SK-N-SH treated with all-trans-retinoic acid at 6 μM for 48 hours (cell line): ENCODE measurements around the gene STXBP5.

ENCODE experiments used
- ARNTL ChIP-seq: fragments of 450-650 bp; formaldehyde crosslinking; IDR thresholded peaks from 2 replicates; pipeline ENCODE4 v1.5.0; 2020; ENCODE audit warnings: low read depth, mild to moderate bottlenecking, moderate library complexity, borderline replicate concordance
- CREB5 ChIP-seq: fragments of 250-450 bp; sonication (Bioruptor Pico); IDR thresholded peaks from 2 replicates; pipeline ENCODE4 v1.5.1; 2020; ENCODE audit warnings: low read depth, mild to moderate bottlenecking, moderate library complexity
- CSDC2 ChIP-seq: fragments of 250-450 bp; sonication (Bioruptor Pico); IDR thresholded peaks from 2 replicates; pipeline ENCODE4 v1.5.0; 2020; ENCODE audit warnings: mild to moderate bottlenecking, moderate library complexity
- ESRRG ChIP-seq: fragments of 250-450 bp; sonication (Bioruptor Pico); IDR thresholded peaks from 2 replicates; pipeline ENCODE4 v1.6.1; 2021; ENCODE audit warnings: mild to moderate bottlenecking
- GLIS3 ChIP-seq: fragments of 250-450 bp; sonication (Bioruptor Pico); IDR thresholded peaks from 2 replicates; pipeline ENCODE4 v1.5.0; 2020; ENCODE audit warnings: mild to moderate bottlenecking, moderate library complexity
- RARB ChIP-seq: fragments of 250-450 bp; sonication (Bioruptor Pico); IDR thresholded peaks from 2 replicates; pipeline ENCODE4 v1.8.0; 2021; ENCODE audit warnings: mild to moderate bottlenecking, moderate library complexity
- TOX ChIP-seq: fragments of 250-450 bp; sonication (Bioruptor Pico); IDR thresholded peaks from 2 replicates; pipeline ENCODE4 v1.8.0; 2021; ENCODE audit warnings: mild to moderate bottlenecking, moderate library complexity, borderline replicate concordance
- TSHZ2 ChIP-seq: fragments of 250-450 bp; sonication (Bioruptor Pico); IDR thresholded peaks from 2 replicates; pipeline ENCODE4 v1.5.0; 2020; ENCODE audit warnings: mild to moderate bottlenecking, moderate library complexity
- ZC3H10 ChIP-seq: fragments of 250-450 bp; sonication (Bioruptor Pico); IDR thresholded peaks from 2 replicates; pipeline ENCODE4 v1.5.1; 2021; ENCODE audit warnings: mild to moderate bottlenecking, moderate library complexity
- ZFP3 ChIP-seq: fragments of 250-450 bp; sonication (Bioruptor Pico); IDR thresholded peaks from 2 replicates; pipeline ENCODE4 v1.5.0; 2020; ENCODE audit warnings: mild to moderate bottlenecking, moderate library complexity
- ZNF8 ChIP-seq: fragments of 450-650 bp; formaldehyde crosslinking; IDR thresholded peaks from 2 replicates; pipeline ENCODE4 v1.5.0; 2020; ENCODE audit warnings: mild to moderate bottlenecking, moderate library complexity
- TF ChIP-seq, protein P1 (sequence below): fragments of 250-450 bp; sonication (Bioruptor Pico); IDR thresholded peaks from 2 replicates; pipeline ENCODE4 v1.8.0; 2020; ENCODE audit warnings: mild to moderate bottlenecking, moderate library complexity, borderline replicate concordance
- TF ChIP-seq, protein P2 (sequence below): fragments of 250-450 bp; sonication (Bioruptor Pico); IDR thresholded peaks from 2 replicates; pipeline ENCODE4 v1.8.0; 2021; ENCODE audit warnings: low read depth, mild to moderate bottlenecking, moderate library complexity, borderline replicate concordance

DNA sequence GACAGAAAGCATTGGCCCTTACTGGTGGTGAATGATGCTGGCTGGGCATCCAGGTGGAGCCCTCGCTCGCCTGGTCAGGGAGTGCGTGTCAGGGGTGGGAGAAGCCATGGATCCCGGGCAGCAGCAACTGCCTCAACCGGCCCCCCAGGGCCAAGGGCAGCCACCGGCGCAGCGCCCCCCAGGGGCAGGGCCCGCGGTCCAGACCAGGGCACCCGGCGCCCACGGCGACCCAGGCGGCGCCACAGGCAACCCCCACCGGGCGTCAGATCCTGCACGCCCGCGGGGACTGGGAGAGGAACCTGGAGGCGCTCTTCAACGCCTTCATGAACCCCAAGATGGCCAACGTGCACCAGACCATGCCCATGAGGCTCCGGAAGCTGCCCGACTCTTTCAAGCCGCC is 202.6 kb downstream of the STXBP5 start:
- TF ChIP-seq ZNF8 (CRISPR knock-in tag): no peak
- TF ChIP-seq, protein P1, sequence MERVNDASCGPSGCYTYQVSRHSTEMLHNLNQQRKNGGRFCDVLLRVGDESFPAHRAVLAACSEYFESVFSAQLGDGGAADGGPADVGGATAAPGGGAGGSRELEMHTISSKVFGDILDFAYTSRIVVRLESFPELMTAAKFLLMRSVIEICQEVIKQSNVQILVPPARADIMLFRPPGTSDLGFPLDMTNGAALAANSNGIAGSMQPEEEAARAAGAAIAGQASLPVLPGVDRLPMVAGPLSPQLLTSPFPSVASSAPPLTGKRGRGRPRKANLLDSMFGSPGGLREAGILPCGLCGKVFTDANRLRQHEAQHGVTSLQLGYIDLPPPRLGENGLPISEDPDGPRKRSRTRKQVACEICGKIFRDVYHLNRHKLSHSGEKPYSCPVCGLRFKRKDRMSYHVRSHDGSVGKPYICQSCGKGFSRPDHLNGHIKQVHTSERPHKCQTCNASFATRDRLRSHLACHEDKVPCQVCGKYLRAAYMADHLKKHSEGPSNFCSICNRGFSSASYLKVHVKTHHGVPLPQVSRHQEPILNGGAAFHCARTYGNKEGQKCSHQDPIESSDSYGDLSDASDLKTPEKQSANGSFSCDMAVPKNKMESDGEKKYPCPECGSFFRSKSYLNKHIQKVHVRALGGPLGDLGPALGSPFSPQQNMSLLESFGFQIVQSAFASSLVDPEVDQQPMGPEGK (CRISPR knock-in tag): no peak
- no peak for TF ChIP-seq ZC3H10 (CRISPR knock-in tag)
- TF ChIP-seq TSHZ2: no peak
- no peak for TF ChIP-seq ESRRG (CRISPR knock-in tag)
- TF ChIP-seq CSDC2 (CRISPR knock-in tag): no peak
- TF ChIP-seq ZFP3: no peak
- no peak for TF ChIP-seq TOX (CRISPR knock-in tag)
- TF ChIP-seq, protein P2, sequence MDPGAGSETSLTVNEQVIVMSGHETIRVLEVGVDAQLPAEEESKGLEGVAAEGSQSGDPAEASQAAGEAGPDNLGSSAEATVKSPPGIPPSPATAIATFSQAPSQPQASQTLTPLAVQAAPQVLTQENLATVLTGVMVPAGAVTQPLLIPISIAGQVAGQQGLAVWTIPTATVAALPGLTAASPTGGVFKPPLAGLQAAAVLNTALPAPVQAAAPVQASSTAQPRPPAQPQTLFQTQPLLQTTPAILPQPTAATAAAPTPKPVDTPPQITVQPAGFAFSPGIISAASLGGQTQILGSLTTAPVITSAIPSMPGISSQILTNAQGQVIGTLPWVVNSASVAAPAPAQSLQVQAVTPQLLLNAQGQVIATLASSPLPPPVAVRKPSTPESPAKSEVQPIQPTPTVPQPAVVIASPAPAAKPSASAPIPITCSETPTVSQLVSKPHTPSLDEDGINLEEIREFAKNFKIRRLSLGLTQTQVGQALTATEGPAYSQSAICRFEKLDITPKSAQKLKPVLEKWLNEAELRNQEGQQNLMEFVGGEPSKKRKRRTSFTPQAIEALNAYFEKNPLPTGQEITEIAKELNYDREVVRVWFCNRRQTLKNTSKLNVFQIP: no peak
- no peak for TF ChIP-seq CREB5 (CRISPR knock-in tag)
- TF ChIP-seq ARNTL (CRISPR knock-in tag): no peak
- no peak for TF ChIP-seq GLIS3
- TF ChIP-seq RARB: no peak
